GM18507 (cell line): ENCODE results near the gene LURAP1L.
"Not testable (repeated sequence)": the region's sequence is repeated elsewhere in the genome, so short reads cannot be mapped to it uniquely, and the experiment has no call there.

Experiments used
- DNase-seq: peaks from one replicate; pipeline ENCODE4 v3.0.0; 2011; ENCODE audit warnings: low read depth; ENCODE audit not compliant: insufficient read length; ENCODE audit errors: extremely low spot score
- FAIRE-seq: peaks from 2 replicates; lab custom pipeline; 2011; peaks lifted over from hg19 to GRCh38; lab: Jason Lieb, UNC

LURAP1L gene

DNA sequence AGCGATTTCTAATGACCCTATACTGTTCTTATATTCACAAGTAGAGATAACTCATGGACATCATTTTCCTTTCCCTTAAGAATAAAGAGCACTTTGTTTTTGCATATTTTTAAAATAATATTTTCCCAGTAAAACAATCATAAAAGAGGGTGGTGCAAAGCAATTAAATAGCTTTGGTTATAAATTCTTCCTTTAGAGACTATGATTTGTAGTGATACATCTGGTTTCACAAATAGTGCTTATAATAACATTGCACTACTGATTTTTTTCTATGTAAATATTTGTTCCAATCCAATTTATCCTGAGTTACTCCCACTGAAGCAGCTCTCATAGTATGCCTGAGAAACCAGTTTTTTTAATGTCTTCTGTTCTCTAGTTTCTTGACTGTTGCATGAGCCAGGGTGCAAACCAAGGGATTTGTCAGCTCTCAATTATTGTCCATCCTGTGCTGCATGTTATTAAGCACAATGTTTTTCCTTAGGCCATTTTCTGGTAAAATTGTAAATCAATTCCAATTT lies 74.7 kb downstream of the LURAP1L start:
- DNase-seq, result no peak
- FAIRE-seq, result no peak

DNA sequence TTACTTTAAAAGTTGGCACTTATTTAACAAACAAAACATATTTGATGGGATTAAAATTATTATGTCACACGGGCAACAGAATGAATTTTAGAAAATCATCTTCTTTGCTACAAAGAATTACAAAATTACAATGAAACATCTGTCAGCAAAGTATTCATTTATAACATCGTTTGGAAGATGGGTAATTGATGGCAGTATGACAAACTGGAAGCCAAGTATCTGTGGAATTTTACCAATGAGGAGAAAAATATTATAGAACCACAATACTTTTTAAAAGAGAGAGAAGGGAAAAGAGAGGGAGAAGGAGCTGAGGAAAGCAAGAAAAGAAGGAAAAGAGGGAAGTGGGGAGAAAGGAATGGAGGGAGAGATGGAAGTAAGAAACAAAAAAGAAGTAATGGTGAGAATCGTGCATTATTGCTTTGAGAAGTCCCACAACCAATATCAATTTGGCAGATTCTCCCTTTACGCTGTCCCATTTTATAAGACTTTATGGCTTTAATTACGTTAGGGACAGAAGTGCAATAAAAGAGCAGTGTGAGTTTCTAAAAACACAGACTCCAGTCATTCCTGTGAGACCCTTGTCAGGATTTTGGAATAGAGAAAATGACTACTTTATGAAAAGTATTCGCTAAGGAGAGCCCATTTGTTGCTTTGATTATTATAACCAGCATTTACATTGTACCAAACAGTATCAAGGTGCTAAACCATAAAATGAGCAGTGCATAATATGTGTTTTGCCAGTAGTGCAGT lies 76.7 kb downstream of the LURAP1L start:
- FAIRE-seq (no peak), DNase-seq (no peak)

DNA sequence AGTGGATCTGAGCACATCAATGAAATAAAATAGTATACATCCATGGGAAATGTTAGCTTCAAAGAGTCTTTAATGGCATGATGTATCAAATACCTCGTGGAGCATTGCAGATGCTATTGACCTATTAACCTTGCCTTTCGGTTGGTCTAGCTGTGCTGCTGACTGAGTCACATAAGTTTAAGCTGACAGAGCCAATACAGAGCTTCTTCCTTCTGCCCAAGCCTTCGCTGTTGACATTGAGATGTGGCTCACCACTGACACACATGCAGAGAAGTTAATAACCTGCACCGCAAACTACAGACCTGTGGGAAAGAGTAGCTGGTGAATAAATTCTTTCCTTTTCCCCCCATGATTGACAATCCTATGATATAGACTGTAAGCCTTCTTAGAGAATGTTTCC lies 78.2 kb downstream of the LURAP1L start:
- no peak for DNase-seq
- FAIRE-seq, result no peak

DNA sequence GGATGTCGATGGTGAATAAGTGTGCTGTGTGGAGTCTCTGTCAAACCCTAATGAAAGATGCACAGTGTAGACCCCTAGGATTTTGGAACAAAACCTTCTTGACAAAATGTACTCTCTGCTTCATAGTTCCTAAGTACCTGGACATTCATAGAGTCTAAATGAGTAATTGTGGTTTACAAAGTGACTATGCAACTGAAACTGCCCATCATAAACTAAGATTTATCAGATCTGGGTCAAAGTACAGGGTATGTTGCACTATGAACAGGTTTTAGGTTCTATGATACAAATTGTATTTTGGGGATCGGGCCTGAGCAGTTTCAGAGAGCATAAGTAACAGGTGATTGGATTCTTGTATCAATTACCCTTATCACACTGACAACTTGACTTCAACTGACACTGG lies 79.4 kb downstream of the LURAP1L start:
- FAIRE-seq, result no peak
- DNase-seq, result no peak

DNA sequence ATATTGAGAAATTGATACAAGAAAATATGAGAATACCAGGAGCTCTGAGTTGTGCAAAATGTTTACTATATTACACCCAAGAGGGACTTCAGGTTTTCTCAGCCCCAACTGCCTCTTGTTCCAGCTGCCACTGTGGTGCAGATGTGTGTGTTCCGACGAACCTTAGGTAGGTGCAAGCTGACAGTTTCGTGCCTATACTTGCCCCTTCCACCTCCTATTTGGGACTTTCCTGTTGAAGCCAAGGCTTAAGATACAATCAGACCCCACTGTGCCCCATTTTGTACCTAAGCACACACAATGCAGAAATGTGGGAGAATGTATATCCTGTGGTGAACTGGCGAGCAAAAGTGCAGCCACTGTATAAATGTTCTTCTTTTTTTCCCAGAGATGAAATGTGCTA lies 80.2 kb downstream of the LURAP1L start:
- no peak for FAIRE-seq

DNA sequence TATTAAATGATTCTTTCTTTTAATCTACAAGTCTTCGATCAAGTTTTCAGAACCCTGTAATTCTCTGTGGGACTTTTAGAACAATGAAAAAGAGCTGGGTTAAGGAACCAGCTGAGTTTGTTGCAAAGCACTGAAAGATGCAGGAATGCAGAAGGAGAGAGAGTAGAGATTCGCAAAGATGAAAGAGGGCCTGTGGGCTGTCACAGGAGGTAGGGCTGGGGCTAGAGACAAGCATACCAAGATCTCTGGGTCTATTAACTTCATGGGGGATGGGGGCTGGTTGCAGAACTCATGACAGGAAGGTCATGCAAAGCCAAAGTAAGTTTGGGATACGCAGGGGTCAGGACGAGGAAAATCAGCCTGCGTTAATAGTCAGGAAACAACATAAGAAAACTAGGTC lies 81.8 kb downstream of the LURAP1L start:
- no peak for DNase-seq

More for the DNA sequence above, 80.2 kb downstream of the LURAP1L start:
- no peak for DNase-seq

DNA sequence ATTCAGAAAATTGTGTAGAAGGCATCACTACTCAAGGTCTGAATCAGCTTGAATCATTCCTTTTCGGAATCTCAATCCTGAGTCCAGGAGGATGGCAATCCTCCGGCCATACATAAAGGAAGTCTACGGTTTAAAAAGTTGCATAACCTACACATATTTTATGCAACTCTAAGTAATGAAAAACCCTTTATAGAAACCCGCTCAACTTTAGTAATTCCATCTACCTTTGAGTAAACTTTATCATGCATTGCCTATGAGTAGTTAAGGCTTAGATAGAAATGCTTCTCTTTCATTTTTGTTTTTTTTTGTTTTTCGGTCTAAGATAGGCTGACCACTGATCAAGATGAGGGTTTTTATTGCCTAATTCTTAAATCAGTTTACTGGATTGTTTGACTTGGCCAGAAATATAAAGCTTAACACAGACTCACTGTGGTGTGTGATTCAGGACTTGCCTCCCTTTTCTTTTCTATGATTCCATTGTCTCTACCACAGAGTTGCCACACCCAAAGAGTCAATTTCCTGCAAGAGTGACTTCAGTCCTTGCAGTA lies 85.0 kb downstream of the LURAP1L start:
- no peak for DNase-seq
- FAIRE-seq, result no peak

More for the DNA sequence above, 81.8 kb downstream of the LURAP1L start:
- FAIRE-seq, result no peak

DNA sequence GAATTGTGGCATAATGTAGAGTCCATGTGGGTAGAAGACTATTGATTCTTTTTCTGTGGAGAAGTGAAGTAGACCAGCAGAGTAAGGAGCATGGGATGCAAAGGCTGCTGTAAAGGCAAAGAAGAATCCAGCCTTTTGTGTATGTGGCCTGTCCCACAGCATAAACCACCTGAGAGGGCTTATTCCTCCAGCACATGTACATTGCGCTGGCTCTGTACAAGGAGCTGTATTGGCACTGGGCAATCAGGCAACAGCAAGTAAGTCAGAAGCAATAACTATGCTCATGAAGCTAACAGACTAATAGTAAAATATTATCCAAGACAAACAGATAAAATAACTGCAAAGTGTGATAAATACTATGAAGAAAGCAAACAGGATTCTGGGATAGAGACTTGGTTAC lies 86.2 kb downstream of the LURAP1L start:
- no peak for FAIRE-seq
- DNase-seq, result no peak

DNA sequence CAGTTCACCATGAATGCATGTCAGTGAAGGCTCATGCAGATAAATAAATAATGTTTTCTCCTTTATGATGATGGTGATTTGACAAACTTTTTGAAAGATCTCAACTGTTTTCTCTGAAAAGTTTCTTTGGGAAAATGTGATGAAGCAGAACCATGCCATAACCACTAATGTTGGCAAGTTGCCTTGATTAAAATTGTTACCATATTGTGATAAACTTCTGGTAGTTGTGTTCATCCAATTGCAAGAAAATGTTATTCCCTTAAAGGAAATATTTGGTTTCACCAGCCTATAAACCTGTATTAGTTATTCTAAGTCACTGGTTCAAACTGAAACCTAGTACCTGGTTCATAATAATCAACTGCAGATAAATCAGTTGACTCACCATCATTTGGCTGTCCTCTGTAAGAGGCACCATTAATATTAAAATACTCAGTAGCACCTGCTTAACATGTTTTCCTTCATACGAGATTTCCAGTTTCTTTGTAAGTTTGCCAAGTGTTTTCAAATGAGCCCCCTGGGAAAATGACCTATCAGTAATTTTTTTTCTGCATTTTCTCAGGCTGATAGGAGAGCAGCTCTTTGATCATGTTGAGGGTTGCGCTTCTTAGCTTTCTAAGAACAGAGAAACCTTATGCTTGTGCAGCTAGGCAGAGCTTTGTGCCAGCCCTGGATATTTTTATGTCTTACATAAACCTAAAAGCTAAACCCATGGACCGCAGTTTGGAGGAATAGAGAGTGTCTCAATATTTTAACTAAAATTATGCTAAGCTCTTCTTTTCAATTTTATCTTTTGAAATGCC lies 88.0 kb downstream of the LURAP1L start:
- DNase-seq (no peak), FAIRE-seq (no peak)

DNA sequence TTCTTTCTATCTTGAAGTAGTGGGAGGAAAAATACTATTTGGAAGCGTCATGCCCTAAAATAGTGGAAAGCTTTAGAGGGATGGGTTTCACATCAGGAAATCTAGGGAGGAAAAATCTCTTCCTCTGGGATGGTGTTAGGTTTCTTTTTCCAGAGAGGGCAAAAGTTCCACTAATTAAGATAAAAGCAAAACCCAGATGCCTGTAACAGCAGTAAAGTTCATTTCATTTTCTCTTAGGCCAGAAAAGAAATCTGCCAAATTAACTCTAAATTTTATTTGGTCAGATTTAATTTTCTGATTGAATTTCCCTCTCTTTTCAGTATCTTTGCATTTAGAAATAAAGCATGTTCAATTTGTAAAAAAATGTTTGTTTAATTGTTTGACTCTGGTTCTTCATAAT lies 88.8 kb downstream of the LURAP1L start:
- FAIRE-seq (no peak), DNase-seq (no peak)

DNA sequence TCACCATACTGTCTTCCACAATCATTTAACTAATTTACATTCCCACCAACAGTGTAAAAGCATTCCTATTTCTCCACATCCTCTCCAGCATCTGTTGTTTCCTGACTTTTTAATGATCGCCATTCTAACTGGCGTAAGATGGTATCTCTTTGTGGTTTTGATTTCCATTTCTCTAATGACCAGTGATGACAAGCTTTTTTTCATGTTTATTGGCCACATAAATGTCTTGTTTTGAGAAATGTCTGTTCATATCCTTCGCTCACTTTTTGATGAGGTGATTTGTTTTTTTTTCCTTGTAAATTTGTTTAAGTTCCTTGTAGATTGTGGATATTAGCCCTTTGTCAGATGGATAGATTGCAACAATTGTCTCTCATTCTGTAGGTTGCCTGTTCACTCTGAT lies 90.6 kb downstream of the LURAP1L start:
- not testable (repeated sequence) for DNase-seq, FAIRE-seq
